ENCODE measurements around the gene NDUFB6.
"Not testable (repeated sequence)": the region's sequence is repeated elsewhere in the genome, so short reads cannot be mapped to it uniquely, and the experiment has no call there.

NDUFB6 gene

GRCh38 chr9:32524558-32524891 lies 48.4 kb downstream of the NDUFB6 start:
- not testable (repeated sequence) for H3K4me3 Mint-ChIP-seq; H3K27me3 Mint-ChIP-seq; ATAC-seq (replicated peaks); H3K27ac Mint-ChIP-seq; DNase-seq; H3K9me3 Mint-ChIP-seq
- peaks cover 7 to 12% of the 10 kb centered on the region in 2 donors for H3K36me3 Mint-ChIP-seq
- H3K4me1 Mint-ChIP-seq, result peaks cover 16 to 27% of the 10 kb centered on the region in 2 donors

GRCh38 chr9:32523910-32524309 lies 49.0 kb downstream of the NDUFB6 start:
- DNase-seq (no peak), ATAC-seq (replicated peaks) (no peak)
- H3K4me1 Mint-ChIP-seq, result peaks cover 16 to 27% of the 10 kb centered on the region in 2 donors
- H3K27ac Mint-ChIP-seq, result no peak overlapping the region
- no peaks in the 10 kb centered on the region for H3K27me3 Mint-ChIP-seq
- peaks cover 6% of the 10 kb centered on the region in 2 donors for H3K9me3 Mint-ChIP-seq
- H3K36me3 Mint-ChIP-seq, result peaks cover 7 to 12% of the 10 kb centered on the region in 2 donors
- H3K4me3 Mint-ChIP-seq, result no peak overlapping the region

GRCh38 chr9:32518276-32518675 lies 54.7 kb downstream of the NDUFB6 start:
- peaks cover 13 to 27% of the 10 kb centered on the region in 2 donors for H3K36me3 Mint-ChIP-seq

DNA sequence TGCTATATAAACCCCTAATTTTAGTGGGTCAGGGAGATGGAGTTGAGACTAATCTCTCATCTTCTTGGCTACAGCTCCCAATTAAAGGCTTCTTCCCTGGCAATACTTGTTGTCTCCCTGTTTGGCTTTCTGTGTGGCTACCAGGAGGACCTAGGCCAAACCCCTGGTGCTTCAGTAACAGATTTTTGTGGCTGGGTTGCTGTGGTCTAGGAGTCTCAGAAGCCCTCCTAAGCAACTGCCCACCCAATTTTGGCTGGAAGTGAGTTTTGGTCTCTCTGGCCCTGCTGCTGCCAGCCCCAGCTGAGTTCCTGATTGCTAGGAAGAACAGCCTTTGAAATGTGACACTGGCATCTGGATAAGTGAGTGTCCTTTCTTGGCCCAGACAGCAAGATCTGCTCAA lies 56.7 kb downstream of the NDUFB6 start:
- Mint-ChIP-seq H3K4me1 (peaks cover 15 to 26% of the 10 kb centered on the region in 2 donors), H3K27ac (no peak overlapping the region), H3K27me3 (no peaks in the 10 kb centered on the region), H3K36me3 (peaks cover 12 to 23% of the 10 kb centered on the region in 2 donors), H3K4me3 (no peak overlapping the region), H3K9me3 (peaks cover 0 to 4% of the 10 kb centered on the region in 2 donors)
- DNase-seq (no peak), ATAC-seq (replicated peaks) (no peak)

More at GRCh38 chr9:32518276-32518675, 54.7 kb downstream of the NDUFB6 start:
- Mint-ChIP-seq H3K27me3 (no peaks in the 10 kb centered on the region), H3K27ac (no peak overlapping the region), H3K9me3 (peaks cover 2 to 5% of the 10 kb centered on the region in 2 donors), H3K4me1 (peaks cover 10 to 17% of the 10 kb centered on the region in 2 donors), H3K4me3 (no peak overlapping the region)
- DNase-seq, result no peak
- ATAC-seq (replicated peaks), result no peak

GRCh38 chr9:32508728-32509127 lies 64.2 kb downstream of the NDUFB6 start:
- Mint-ChIP-seq H3K4me1 (peaks cover 15 to 34% of the 10 kb centered on the region in 2 donors), H3K27ac (no peak overlapping the region), H3K9me3 (peaks cover 0 to 3% of the 10 kb centered on the region in 2 donors), H3K27me3 (no peaks in the 10 kb centered on the region), H3K4me3 (no peak overlapping the region), H3K36me3 (peaks cover 4 to 5% of the 10 kb centered on the region in 2 donors)
- no peak for DNase-seq
- ATAC-seq (replicated peaks), result no peak

GRCh38 chr9:32503008-32503407 lies 70.0 kb downstream of the NDUFB6 start:
- H3K27ac Mint-ChIP-seq, result no peak overlapping the region
- H3K27me3 Mint-ChIP-seq, result no peaks in the 10 kb centered on the region
- H3K9me3 Mint-ChIP-seq, result no peaks in the 10 kb centered on the region
- ATAC-seq (replicated peaks), result no peak
- peaks cover 17 to 22% of the 10 kb centered on the region in 2 donors for H3K36me3 Mint-ChIP-seq
- H3K4me3 Mint-ChIP-seq, result no peak overlapping the region
- H3K4me1 Mint-ChIP-seq, result peaks cover 0 to 3% of the 10 kb centered on the region in 2 donors
- DNase-seq, result no peak

Measured in stimulated activated naive B cell treated with anti-CD40 and anti-IgM and Interleukin-4, amounts not matched to agents 10 μg/mL and 1 μg/mL and 100 μg/mL, for 72 hours (primary cell).